GM12874 (cell line): ENCODE results near the gene TMEM19.

Experiments used
- CTCF ChIP-seq: IDR thresholded peaks from 2 replicates; pipeline ENCODE4 v1.5.1; 2011; ENCODE audit warnings: low read depth, mild to moderate bottlenecking, control low read depth, low read length, moderate library complexity; ENCODE audit not compliant: insufficient read depth

The TMEM19 gene

DNA sequence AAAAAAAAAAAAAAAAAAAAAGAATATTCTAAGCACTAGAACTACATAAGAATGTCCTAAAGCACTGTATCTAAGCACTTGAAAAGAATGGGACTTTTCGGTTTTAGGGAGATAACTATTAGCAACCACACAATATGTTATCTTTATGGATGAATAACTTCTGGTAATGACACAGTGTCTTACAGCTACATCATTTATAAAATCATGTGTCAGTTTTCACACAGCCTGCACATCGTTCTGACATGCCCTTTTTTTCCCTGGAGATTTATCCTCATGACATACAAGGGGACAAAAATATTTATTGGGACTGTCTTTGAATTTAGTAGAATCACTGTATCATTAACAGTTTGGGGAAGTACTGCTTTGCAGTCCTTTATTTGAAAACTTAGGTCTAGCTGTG is 17.3 kb downstream of the TMEM19 start:
- no peak for TF ChIP-seq CTCF

DNA sequence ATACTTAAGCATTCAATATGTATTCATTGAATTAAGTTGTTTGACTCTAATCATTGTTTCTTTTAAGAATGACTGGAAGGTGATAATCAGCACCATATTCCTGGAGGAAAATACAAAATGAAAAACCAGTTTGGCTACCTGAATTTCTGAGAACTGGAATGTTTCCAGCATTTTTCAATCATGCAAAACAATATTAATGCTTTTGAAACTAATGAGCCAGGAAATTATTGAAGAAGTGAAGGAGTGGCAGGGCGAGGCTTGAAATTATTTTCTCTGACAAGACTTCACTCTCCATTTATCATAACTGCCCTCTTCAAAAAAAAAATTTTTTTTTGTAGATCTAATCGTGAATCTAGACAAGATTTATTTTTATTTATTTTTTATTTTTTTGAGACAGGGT is 19.0 kb downstream of the TMEM19 start:
- TF ChIP-seq CTCF: no peak

GRCh38 chr12:71708658-71709057 is 22.8 kb downstream of the TMEM19 start:
- no peak for TF ChIP-seq CTCF

DNA sequence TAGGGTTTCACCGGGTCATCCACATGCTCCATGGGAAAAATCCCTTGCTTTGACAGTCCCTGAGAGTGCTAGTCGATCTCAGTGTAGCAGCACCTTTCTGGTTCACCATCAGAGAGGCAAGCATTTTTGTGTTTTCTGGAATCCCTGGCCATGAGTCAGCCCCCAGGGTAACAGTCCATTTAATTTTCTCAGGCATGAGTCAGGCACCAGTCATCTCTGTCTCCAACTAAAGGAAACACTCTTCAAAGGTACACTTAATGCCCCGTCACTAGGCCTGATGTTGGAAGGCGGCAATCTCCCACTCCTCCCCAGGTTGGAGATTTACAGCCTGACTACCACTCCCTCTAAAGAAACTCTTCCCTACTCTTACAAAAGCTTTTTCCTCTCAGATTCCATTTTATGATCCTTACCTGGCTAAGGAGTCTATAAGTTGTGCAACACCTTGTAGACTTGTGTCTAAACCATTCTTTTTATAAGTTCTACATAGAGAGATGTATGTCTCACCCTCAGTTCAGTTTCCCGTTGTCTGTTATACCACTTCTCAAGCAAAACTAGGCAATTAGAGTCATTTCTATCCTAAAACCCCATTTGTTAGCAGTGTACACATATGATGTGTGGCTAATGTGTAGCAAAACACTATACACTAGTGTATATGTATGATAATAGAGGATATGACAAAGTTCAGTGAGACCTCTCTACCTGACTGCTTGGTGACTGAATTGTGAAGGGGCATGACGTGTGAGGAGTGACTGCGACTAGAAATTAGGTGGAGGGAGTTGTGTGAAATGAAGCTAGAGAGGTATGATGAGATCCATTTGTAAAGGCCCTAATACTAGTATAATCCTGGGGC is 24.6 kb downstream of the TMEM19 start:
- TF ChIP-seq CTCF: no peak

- TF ChIP-seq CTCF: no peak
These were observed 32.7 kb downstream of the TMEM19 start for GRCh38 chr12:71718611-71719010.

GRCh38 chr12:71719647-71720370 is 33.9 kb downstream of the TMEM19 start:
- no peak for TF ChIP-seq CTCF

GRCh38 chr12:71721783-71722505 is 36.1 kb downstream of the TMEM19 start:
- no peak for TF ChIP-seq CTCF
